GM18505 (cell line): ENCODE data around the gene ZDHHC1.

Experiments
- ATAC-seq: cut with Tn5 transposase; IDR thresholded peaks from one replicate; pipeline ENCODE4 v1.9.1; 2021; ENCODE audit not compliant: unreplicated experiment
- POLR2A ChIP-seq: IDR thresholded peaks from 4 replicates; pipeline ENCODE4 v1.6.1; 2011; ENCODE audit warnings: borderline replicate concordance; ENCODE audit not compliant: insufficient read depth, insufficient read length; ENCODE audit errors: extremely low read depth

Gene ZDHHC1

GRCh38 chr16:67443265-67443664, 27.0 kb upstream of the ZDHHC1 start:
- no peak for ATAC-seq

GRCh38 chr16:67442581-67443255, 26.4 kb upstream of the ZDHHC1 start:
- TF ChIP-seq POLR2A, result no peak
- ATAC-seq, result no peak

More at GRCh38 chr16:67443265-67443664, 27.0 kb upstream of the ZDHHC1 start:
- no peak for TF ChIP-seq POLR2A

DNA sequence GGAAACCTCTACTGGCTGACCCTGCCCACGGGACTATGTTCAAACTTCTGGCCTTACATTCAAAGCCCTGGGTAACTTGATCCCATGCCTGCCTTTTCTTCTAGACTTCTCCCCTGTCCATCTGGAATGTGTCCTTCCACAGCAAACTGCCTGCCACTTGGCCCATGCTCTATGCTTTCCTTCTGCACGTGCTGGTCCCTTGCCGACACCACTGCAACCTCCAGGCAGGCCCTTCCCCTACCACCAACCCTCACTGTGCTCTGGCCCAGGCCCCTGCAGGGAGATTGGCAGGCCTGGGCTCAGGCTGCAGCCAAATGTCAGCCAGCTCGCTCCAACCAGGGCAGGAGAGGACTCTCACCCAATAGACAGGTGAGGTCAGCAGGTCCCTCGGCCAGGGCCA, 25.6 kb upstream of the ZDHHC1 start:
- TF ChIP-seq POLR2A, result no peak
- ATAC-seq, result no peak

DNA sequence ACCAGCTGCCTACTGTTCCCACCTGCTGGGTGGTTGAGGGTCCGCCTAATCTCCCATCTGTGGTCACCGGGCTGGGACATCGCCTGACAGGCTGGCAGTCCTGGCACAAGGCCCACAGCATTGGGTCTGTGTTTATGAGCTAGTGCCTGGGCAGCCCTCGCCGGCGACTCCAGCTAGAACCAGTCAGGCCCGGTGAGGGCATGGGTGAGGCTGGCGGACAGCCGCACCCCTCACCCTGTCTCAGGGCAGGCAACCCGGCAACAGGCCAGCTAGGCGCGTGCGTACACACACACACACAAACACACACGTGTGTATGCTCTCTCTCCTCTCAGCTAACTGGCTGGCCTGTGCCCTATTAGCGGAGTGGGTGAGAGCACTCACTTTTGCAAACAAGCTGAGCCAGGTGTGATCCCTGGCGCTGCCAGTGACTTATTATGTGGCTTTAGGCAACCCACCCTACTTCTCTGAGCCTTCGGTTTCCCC, 25.0 kb upstream of the ZDHHC1 start:
- no peak for ATAC-seq
- no peak for TF ChIP-seq POLR2A

DNA sequence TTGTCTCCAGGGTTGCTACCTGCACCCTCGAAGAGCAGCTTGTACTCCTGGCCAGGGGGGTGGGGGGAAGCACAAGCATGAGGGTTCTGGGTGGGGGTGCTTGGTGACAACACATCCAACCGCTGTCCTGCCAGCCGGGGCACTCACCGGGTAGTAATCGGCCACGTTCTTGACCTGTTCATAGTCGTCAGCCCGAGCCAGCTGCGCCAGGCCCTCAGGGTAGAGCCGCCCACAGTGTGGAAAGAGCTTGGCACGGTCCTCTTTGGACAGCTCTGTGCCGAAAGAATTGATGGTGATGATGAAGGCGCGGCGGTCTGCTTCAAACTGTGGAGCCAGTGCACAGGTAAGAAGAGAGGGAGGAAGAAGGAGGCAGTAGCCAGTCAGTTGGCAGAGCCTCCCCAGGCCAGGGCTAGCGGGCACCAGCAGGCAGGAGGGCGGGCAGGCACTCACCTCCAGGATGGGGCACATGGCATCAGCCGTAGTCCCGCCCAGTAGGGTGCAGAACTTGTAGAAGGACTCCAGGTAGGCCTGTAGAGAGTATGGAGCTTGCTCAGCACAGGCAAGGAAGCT, 22.6 kb upstream of the ZDHHC1 start:
- TF ChIP-seq POLR2A, result no peak
- ATAC-seq, result no peak

GRCh38 chr16:67438098-67438791, 22.0 kb upstream of the ZDHHC1 start:
- ATAC-seq, result no peak
- no peak for TF ChIP-seq POLR2A

GRCh38 chr16:67437513-67437912, 21.2 kb upstream of the ZDHHC1 start:
- TF ChIP-seq POLR2A, result no peak

DNA sequence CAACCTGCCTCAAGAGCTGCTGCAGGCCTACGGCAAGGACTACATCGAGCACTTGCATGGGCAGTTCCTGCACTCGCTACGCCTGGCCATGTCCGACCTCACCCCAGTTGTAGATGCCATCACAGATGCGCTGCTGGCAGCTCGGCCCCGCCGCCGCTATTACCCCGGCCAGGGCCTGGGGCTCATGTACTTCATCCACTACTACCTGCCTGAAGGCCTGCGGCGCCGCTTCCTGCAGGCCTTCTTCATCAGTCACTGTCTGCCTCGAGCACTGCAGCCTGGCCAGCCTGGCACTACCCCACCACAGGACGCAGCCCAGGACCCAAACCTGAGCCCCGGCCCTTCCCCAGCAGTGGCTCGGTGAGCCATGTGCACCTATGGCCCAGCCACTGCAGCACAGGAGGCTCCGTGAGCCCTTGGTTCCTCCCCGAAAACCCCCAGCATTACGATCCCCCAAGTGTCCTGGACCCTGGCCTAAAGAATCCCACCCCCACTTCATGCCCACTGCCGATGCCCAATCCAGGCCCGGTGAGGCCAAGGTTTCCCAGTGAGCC, 20.4 kb upstream of the ZDHHC1 start:
- no peak for ATAC-seq

More at GRCh38 chr16:67437513-67437912, 21.2 kb upstream of the ZDHHC1 start:
- no peak for ATAC-seq

DNA sequence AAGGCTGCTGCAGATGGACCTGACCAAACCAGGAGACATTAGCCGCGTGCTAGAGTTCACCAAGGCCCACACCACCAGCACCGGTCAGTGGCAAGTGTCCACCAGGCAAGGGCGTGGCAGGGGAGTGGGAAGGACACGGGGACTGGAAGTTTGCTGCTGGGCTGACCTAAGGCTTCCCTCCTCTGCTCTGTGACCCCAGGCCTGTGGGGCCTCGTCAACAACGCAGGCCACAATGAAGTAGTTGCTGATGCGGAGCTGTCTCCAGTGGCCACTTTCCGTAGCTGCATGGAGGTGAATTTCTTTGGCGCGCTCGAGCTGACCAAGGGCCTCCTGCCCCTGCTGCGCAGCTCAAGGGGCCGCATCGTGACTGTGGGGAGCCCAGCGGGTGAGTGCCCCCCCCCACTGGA, 19.5 kb upstream of the ZDHHC1 start:
- ATAC-seq, result no peak

More for the DNA sequence above, 20.4 kb upstream of the ZDHHC1 start:
- TF ChIP-seq POLR2A, result no peak

GRCh38 chr16:67433131-67433719, 16.9 kb upstream of the ZDHHC1 start:
- no peak for TF ChIP-seq POLR2A
- ATAC-seq, result no peak

More for the DNA sequence above, 19.5 kb upstream of the ZDHHC1 start:
- no peak for TF ChIP-seq POLR2A

GRCh38 chr16:67432506-67432890, 16.2 kb upstream of the ZDHHC1 start:
- TF ChIP-seq POLR2A, result no peak
- ATAC-seq, result no peak

DNA sequence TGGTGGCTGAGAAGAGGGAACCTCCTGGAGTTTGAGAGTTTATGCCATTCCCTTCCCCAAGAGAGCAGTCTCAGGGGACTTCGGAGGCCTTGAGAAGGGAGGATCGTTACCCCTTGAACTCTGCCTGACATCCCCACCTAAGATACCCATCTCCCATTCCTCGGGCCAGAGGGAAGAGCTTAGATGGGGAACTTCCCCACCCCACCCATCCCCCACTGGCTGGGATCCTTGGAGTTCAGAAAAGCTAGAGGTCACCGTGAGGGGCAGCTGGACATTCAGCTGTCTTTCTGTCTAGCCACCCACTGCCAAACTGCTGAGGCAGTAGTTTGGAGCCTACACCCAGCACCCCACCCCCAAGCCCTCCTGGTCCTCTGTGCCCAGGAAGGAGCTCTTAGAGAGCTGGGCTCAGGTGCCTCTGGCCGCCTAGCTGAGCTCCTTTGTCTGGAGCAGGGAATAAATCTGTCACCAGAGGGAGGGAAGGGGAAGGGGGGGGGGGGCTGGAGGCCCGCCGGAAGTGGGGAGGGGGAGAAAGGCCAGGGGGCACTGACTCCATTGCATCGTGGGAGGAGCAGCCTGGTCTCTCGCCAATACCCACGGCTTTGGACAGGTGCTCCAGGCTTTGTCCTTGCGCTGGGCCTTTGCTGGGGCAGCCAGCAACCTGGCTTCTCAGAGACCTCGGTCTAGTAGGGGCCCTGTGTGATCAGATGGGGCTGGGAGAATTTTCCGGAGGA, 15.7 kb upstream of the ZDHHC1 start:
- no peak for ATAC-seq
- TF ChIP-seq POLR2A, result no peak
